SK-N-SH (cell line): ENCODE data around the gene BBOX1. TPM values are rescaled to one million over a fixed set of nuclear protein-coding genes. Genes with fewer than 3 reads are reported as not detected.

Experiments
- CTCF ChIA-PET: fragments of 300-600, 350-600 bp; formaldehyde crosslinking; extraction: SDS; loops from one replicate; lab custom pipeline; 2021; lab: Yijun Ruan, JAX
- POLR2A ChIA-PET: fragments of 350-600 bp; sonication (Branson Sonifier 250); formaldehyde crosslinking; extraction: SDS; loops from one replicate; lab custom pipeline; 2020; ENCODE audit warnings: antibody characterized with exemption, inconsistent platforms; lab: Yijun Ruan, JAX
- DNase-seq: peaks from one replicate; pipeline ENCODE4 v3.0.0; 2012
- H2AFZ ChIP-seq: fragments of 200-600 bp; sonication (generic); 2 replicates; pipeline ENCODE4 v1.8.1; 2016; ENCODE audit warnings: antibody characterized with exemption, mild to moderate bottlenecking, low read depth
- H3F3A ChIP-seq: fragments of 200-600 bp; sonication (generic); replicated peaks from 2 replicates; pipeline ENCODE3; 2016; ENCODE audit warnings: antibody characterized with exemption, mild to moderate bottlenecking; ENCODE audit not compliant: insufficient read depth
- H3K27ac ChIP-seq, 2 experiments: fragments of 200-500 bp in 1 of 2; fragments of 200-600 bp in 1 of 2; sonication (Bioruptor generic) in 1 of 2; sonication (generic), shearing (Covaris generic) in 1 of 2; 2 replicates each; pipeline versions ENCODE4 v1.5.1 to v1.6.1; 2014 to 2016; ENCODE audit warnings: low read depth in 2 of 2, inconsistent platforms in 1 of 2, low read length in 1 of 2, mild to moderate bottlenecking in 1 of 2, mixed read lengths in 1 of 2
- H3K27me3 ChIP-seq: fragments of 200-600 bp; sonication (generic), shearing (Covaris generic); 2 replicates; pipeline ENCODE4 v1.6.1; 2016; ENCODE audit warnings: mixed run types; ENCODE audit not compliant: insufficient read depth
- H3K36me3 ChIP-seq, 2 experiments: fragments of 200-500 bp in 1 of 2; fragments of 200-600 bp in 1 of 2; sonication (Bioruptor generic) in 1 of 2; sonication (generic) in 1 of 2; replicated peaks in 1 of 2; 2 replicates each; pipeline versions ENCODE3 to v1.5.1; 2014 to 2016; ENCODE audit warnings: low read length in 1 of 2, mild to moderate bottlenecking in 1 of 2; ENCODE audit not compliant: insufficient read depth in 2 of 2, control insufficient read depth in 1 of 2
- H3K4me1 ChIP-seq, 2 experiments: fragments of 200-500 bp in 1 of 2; fragments of 200-600 bp in 1 of 2; sonication (Bioruptor generic) in 1 of 2; sonication (generic), shearing (Covaris generic) in 1 of 2; 2 replicates each; pipeline versions ENCODE4 v1.5.1 to v1.6.1; 2014 to 2016; ENCODE audit warnings: low read depth in 1 of 2, low read length in 1 of 2, mixed run types in 1 of 2; ENCODE audit not compliant: insufficient read depth in 2 of 2, control insufficient read depth in 1 of 2
- H3K4me2 ChIP-seq: fragments of 200-600 bp; sonication (generic), shearing (Covaris generic); 2 replicates; pipeline ENCODE4 v1.6.1; 2017; ENCODE audit warnings: mixed run types
- H3K4me3 ChIP-seq, 2 experiments: fragments of 200-500 bp in 1 of 2; fragments of 200-600 bp in 1 of 2; sonication (Bioruptor generic) in 1 of 2; sonication (generic), shearing (Covaris generic) in 1 of 2; 2 replicates each; pipeline versions ENCODE4 v1.5.1 to v1.8.1; 2014 to 2016; ENCODE audit warnings: low read depth in 2 of 2, inconsistent platforms in 1 of 2, low read length in 1 of 2, mild to moderate bottlenecking in 1 of 2, mixed read lengths in 1 of 2, moderate library complexity in 1 of 2
- H3K79me2 ChIP-seq: fragments of 200-600 bp; sonication (generic); 2 replicates; pipeline ENCODE4 v1.8.1; 2017; ENCODE audit warnings: mild to moderate bottlenecking; ENCODE audit not compliant: insufficient read depth
- H3K9ac ChIP-seq: fragments of 200-600 bp; sonication (generic); 2 replicates; pipeline ENCODE4 v1.6.1; 2017; ENCODE audit warnings: mixed run types
- H3K9me2 ChIP-seq: fragments of 200-600 bp; sonication (generic); 2 replicates; pipeline ENCODE4 v1.6.1; 2017; ENCODE audit warnings: mixed run types
- H3K9me3 ChIP-seq: fragments of 200-600 bp; sonication (generic); 2 replicates; pipeline ENCODE4 v1.6.1; 2017; ENCODE audit warnings: mixed run types, mild to moderate bottlenecking, moderate library complexity
- H4K20me1 ChIP-seq: fragments of 200-600 bp; sonication (generic); 2 replicates; pipeline ENCODE4 v1.6.1; 2017; ENCODE audit warnings: mild to moderate bottlenecking, mixed run types; ENCODE audit not compliant: insufficient read depth
- CHD2 ChIP-seq: fragments of 150-350 bp; IDR thresholded peaks from 2 replicates; pipeline ENCODE4 v1.6.1; 2018; ENCODE audit warnings: low read length; ENCODE audit not compliant: partially characterized antibody
- EP300 ChIP-seq, 2 experiments: IDR thresholded peaks; 2 replicates each; pipeline versions ENCODE4 v1.4.0 to v1.6.1; 2012; ENCODE audit warnings: borderline replicate concordance in 1 of 2, low read depth in 1 of 2, low read length in 1 of 2
- EZH2phosphoT487 ChIP-seq: fragments of 200-600 bp; sonication (generic); IDR thresholded peaks from 2 replicates; pipeline ENCODE4 v1.6.1; 2017; ENCODE audit warnings: low read depth, mixed run types, mild to moderate bottlenecking, antibody characterized with exemption, moderate library complexity, borderline replicate concordance
- FOSL2 ChIP-seq: IDR thresholded peaks from 2 replicates; pipeline ENCODE4 v1.4.0; 2012; ENCODE audit warnings: low read depth, mild to moderate bottlenecking, moderate library complexity, borderline replicate concordance
- FOXJ3 ChIP-seq: sonication (generic); formaldehyde crosslinking; IDR thresholded peaks from 2 replicates; pipeline ENCODE4 v1.5.1; 2020; ENCODE audit warnings: mild to moderate bottlenecking, missing genetic modification reagents
- FOXM1 ChIP-seq: IDR thresholded peaks from 2 replicates; pipeline ENCODE4 v1.4.0; 2012; ENCODE audit warnings: low read depth, mild to moderate bottlenecking
- IRF3 ChIP-seq: fragments of 150-350 bp; IDR thresholded peaks from 2 replicates; pipeline ENCODE4 v1.6.1; 2016; ENCODE audit warnings: mild to moderate bottlenecking, low read depth, low read length
- JUND ChIP-seq: IDR thresholded peaks from 2 replicates; pipeline ENCODE4 v1.4.0; 2012
- MAX ChIP-seq: IDR thresholded peaks from 2 replicates; pipeline ENCODE4 v1.4.0; 2012; ENCODE audit warnings: low read depth
- MXI1 ChIP-seq: IDR thresholded peaks from 2 replicates; pipeline ENCODE4 v1.6.1; 2012; ENCODE audit warnings: mild to moderate bottlenecking, low read depth, low read length, improper control_type of control experiment
- NFIC ChIP-seq: IDR thresholded peaks from 2 replicates; pipeline ENCODE4 v1.4.0; 2012; ENCODE audit warnings: borderline replicate concordance
- NRF1 ChIP-seq: IDR thresholded peaks from 2 replicates; pipeline ENCODE4 v1.6.1; 2012; ENCODE audit warnings: low read depth, mild to moderate bottlenecking, low read length
- PBX3 ChIP-seq: IDR thresholded peaks from 2 replicates; pipeline ENCODE4; 2012
- POLR2AphosphoS5 ChIP-seq: IDR thresholded peaks from 2 replicates; pipeline ENCODE4 v1.6.1; 2012; ENCODE audit warnings: low read depth, low read length
- RCOR1 ChIP-seq: fragments of 150-350 bp; IDR thresholded peaks from 2 replicates; pipeline ENCODE4 v1.6.1; 2017; ENCODE audit warnings: antibody characterized with exemption, low read length
- RFX5 ChIP-seq: IDR thresholded peaks from 2 replicates; pipeline ENCODE4 v1.6.1; 2012; ENCODE audit warnings: mild to moderate bottlenecking, improper control_type of control experiment, low read length
- RXRA ChIP-seq: IDR thresholded peaks from 2 replicates; pipeline ENCODE4 v1.4.0; 2012; ENCODE audit warnings: low read depth, mild to moderate bottlenecking, borderline replicate concordance
- SIN3A ChIP-seq: IDR thresholded peaks from 2 replicates; pipeline ENCODE4 v1.6.1; 2012; ENCODE audit warnings: low read depth, mild to moderate bottlenecking, low read length, moderate library complexity, borderline replicate concordance
- SMC3 ChIP-seq: IDR thresholded peaks from 2 replicates; pipeline ENCODE4 v1.6.1; 2012; ENCODE audit warnings: low read depth, low read length, improper control_type of control experiment
- TEAD4 ChIP-seq: IDR thresholded peaks from 2 replicates; pipeline ENCODE4 v1.4.0; 2012; ENCODE audit warnings: mild to moderate bottlenecking, borderline replicate concordance; ENCODE audit not compliant: insufficient read depth
- USF1 ChIP-seq: IDR thresholded peaks from 2 replicates; pipeline ENCODE4 v1.4.0; 2012; ENCODE audit warnings: low read depth, borderline replicate concordance
- ZBTB33 ChIP-seq: IDR thresholded peaks from 2 replicates; pipeline ENCODE4 v1.4.0; 2012; ENCODE audit warnings: low read depth, borderline replicate concordance
- WGBS: methylation state at CpG from one replicate; pipeline ENCODE4 v1.1.6; 2017; ENCODE audit warnings: low lambda C conversion rate; 5-methylcytosine and 5-hydroxymethylcytosine counted together
- polyA plus RNA-seq, 3 experiments: library from polyadenylated mRNA; depleted of rRNA; stranded (reverse); fragments of >200 nt; gene quantifications; 2 replicates each; pipeline ENCODE4 v1.2.3, GENCODE V29; 2012

Gene BBOX1
- polyA plus RNA-seq, 1 of the 3 experiments (the other 2 are of a cell fraction), result 0.02 TPM

GRCh38 chr11:27075192-27075591, 34.6 kb downstream of the BBOX1 start:
- no peak overlapping the region for H3K9ac ChIP-seq
- no peak for DNase-seq

GRCh38 chr11:27075655-27076054, 35.0 kb downstream of the BBOX1 start:
- H3K36me3 ChIP-seq, result no peaks in the 10 kb centered on the region
- H3K27ac ChIP-seq, result no peak overlapping the region
- H3K27me3 ChIP-seq, result no peaks in the 10 kb centered on the region
- 57% methylated on average over 1 of the region's 1 CpG for WGBS
- ChIA-PET POLR2A (no interaction called here), CTCF (interaction anchor here (1.0 kb wide), 1 partner anchor 8 kb away, joined by 3 read pairs; no protein-coding TSS in a partner anchor)
- H3K79me2 ChIP-seq, result no peaks in the 10 kb centered on the region
- H3K4me2 ChIP-seq, result no peak overlapping the region
- no peaks in the 10 kb centered on the region for H3K9me3 ChIP-seq
- H4K20me1 ChIP-seq, result no peaks in the 10 kb centered on the region
- no peak overlapping the region for H2AFZ ChIP-seq
- H3K4me1 ChIP-seq, result peaks cover 0 to 15% of the 10 kb centered on the region in 2 experiments; a peak in 2 of 4 replicates
- no peaks in the 10 kb centered on the region for H3F3A ChIP-seq
- no peaks in the 10 kb centered on the region for H3K9me2 ChIP-seq
- H3K9ac ChIP-seq, result no peak overlapping the region
- TF ChIP-seq PBX3 (no peak), FOSL2 (no peak), EP300 (IDR thresholded peaks at IDR 0.05; ENCODE audit: borderline replicate concordance in 1 of 2, low read depth in 1 of 2, low read length in 1 of 2) (no peak), TEAD4 (no peak), POLR2AphosphoS5 (no peak), JUND (no peak), RFX5 (no peak), ZBTB33 (no peak)
- no peak overlapping the region for H3K4me3 ChIP-seq
- no peak for DNase-seq

More at GRCh38 chr11:27075192-27075591, 34.6 kb downstream of the BBOX1 start:
- H3K4me3 ChIP-seq, result no peak overlapping the region
- H3K27ac ChIP-seq, result no peak overlapping the region
- no peaks in the 10 kb centered on the region for H3K27me3 ChIP-seq
- no peaks in the 10 kb centered on the region for H3K36me3 ChIP-seq
- no peak overlapping the region for H2AFZ ChIP-seq
- H3K9me3 ChIP-seq, result no peaks in the 10 kb centered on the region
- H3K79me2 ChIP-seq, result no peaks in the 10 kb centered on the region
- H3K4me1 ChIP-seq, result peaks cover 0 to 15% of the 10 kb centered on the region in 2 experiments; a peak in 2 of 4 replicates
- H4K20me1 ChIP-seq, result no peaks in the 10 kb centered on the region
- POLR2A ChIA-PET, result no interaction called here
- H3K9me2 ChIP-seq, result no peaks in the 10 kb centered on the region
- CTCF ChIA-PET, result interaction anchor here (1.0 kb wide), 1 partner anchor 9 kb away, joined by 3 read pairs; no protein-coding TSS in a partner anchor
- no peaks in the 10 kb centered on the region for H3F3A ChIP-seq
- 78% methylated on average over 1 of the region's 1 CpG for WGBS
- no peak overlapping the region for H3K4me2 ChIP-seq
- TF ChIP-seq FOXJ3 (CRISPR knock-in tag) (no peak), RCOR1 (no peak), JUND (no peak), IRF3 (no peak), TEAD4 (no peak), MXI1 (no peak), FOSL2 (no peak), NFIC (no peak), CHD2 (no peak), RXRA (no peak), SIN3A (no peak), SMC3 (no peak), NRF1 (no peak), MAX (no peak), EZH2phosphoT487 (no peak), USF1 (no peak), FOXM1 (no peak)
- TF ChIP-seq, all 33 proteins: peak for 0
